Stimulated activated CD4-positive, alpha-beta T cell treated with anti-CD3 and anti-CD28 coated beads, Interleukin-12 subunit alpha, Interleukin-12 subunit beta, amount 100 ng/mL, for 48 hours (primary cell): ENCODE data around the gene ARFGAP3.
A peak's percentile ranks its signal among the peaks of the same experiment; 100 is the strongest.

Experiments used
- DNase-seq, 3 donors: peaks; one replicate each; pipeline ENCODE4 v3.0.0-alpha.2; 2020; ENCODE audit warnings: low read depth in 2 of 3, low spot score in 1 of 3

Gene ARFGAP3

DNA sequence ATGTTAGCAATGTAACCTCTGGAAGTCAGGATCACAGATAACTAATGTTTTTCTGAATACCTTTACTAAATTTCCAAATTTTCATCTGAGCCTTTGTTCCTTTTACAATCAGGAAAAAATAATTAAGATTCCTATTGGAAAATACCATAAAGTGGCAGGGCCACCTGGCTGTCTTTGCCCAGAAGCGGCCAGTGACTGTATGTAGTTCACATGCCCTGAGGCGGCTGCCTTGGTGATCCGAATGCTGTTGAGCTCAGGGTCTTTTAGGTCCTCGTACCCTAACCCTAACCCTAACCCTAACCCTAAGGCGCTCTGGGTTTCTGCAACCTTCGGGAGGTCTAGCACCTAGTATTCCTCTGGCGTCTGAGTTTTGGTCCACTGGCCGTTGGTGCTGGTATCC is 8.5 kb upstream of the ARFGAP3 start:
- DNase-seq: no peak

DNA sequence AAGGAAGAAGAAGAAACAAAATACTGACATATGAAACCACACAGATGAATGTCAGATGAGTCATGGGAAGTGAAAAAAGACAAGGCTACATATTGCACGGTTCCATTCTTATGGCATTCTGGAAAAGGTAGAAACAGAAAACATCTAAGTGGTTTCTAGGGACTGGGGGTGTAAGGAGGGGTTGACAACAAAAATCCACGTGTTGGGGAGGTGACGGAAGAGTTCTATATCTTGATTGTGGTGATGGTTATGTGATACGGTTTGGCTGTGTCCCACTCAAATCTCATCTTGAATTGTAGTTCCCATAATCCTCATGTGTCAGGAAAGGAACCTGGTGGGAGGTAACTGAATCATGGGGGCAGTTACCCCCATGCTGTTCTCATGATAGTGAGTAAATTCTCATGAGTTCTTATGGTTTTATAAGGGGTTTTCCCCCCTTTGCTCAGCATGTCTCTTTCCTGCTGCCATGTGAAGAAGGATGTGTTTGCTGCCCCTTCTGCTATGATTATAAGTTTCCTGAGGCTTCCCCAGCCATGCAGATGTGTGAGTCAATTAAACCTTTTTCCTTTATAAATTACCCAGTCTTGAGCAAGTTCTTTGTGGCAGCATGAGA is 6.4 kb upstream of the ARFGAP3 start:
- DNase-seq: peak; percentile 9 to 52 (median 47)

DNA sequence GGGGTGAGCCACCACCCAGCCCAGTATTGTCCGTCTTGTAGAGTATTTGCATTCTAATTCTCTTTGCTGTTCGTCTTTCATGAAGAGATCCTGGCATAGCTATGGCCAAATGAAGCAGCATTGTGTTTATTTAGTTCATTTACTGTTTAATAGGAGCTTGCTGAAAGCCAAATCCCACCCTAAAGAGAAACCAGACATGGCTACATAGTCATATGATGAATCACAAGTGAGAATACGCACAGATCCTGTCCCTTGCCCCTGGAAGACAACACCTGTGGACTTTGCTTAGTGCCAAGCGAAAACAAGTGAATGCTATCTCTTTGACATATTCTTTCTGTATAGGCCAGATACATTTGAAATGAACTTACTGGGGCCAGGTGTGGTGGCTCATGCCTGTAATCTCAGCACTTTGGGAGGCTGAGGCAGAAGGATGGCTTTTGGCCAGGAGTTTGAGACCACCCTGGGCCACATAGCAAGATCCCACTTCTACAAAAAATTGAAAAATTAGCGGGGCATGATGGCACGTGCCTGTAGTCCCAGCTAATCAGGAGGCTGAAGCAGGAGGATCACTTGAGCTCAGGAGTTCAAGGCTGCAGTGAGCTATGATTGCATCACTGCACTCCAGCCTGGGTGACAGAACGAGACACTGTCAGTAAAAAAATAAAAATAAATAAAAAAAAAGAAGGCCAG is 5.1 kb upstream of the ARFGAP3 start:
- DNase-seq: no peak

DNA sequence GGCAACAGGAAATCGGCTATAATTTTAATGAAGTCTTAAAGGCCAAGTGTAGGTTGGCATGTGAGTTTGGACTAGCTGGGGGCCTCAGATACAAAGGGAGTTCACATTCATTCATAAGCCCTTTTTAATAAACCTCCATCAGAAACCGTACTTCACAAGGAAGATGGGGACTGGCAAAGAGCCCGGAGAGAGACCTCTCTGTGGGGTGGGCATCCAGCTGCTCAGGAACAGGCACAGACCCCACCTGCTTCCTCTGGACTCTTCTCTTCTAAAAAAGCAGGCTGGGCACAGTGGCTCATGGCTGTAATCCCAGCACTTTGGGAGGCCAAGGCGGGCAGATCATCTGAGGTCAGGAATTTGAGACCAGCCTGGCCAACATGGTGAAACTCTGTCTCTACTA is 3.9 kb upstream of the ARFGAP3 start:
- no peak for DNase-seq

DNA sequence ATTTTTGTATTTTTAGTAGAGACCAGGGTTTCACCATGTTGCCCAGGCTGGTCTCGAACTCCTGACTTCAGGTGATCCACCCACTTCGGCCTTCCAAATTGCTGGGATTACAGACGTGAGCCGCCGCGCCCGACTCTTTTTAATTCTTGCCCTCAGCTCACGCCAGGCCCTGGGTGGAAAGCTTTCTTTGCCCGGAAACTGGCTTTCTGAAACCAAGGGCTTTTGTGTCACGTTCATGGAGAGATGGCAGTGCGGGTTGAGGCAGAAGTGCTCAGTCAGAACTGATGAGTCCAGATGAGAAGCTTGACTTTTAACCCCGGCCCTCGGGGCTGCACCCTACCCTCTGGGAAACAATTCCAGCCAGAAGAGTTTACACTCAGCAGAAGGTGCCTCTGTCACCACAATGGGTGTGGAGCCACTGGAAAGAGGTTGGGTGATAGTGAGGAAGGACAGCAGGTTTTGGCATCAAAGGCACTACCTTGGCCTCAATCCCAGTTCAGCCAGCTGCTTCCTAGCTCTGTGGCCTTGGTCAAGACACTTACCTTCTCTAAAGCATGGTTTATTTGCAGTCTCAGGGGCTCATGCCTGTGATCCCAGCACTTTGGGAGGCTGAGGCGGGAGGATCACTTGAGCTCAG is 890 bp upstream of the ARFGAP3 start:
- DNase-seq: no peak

DNA sequence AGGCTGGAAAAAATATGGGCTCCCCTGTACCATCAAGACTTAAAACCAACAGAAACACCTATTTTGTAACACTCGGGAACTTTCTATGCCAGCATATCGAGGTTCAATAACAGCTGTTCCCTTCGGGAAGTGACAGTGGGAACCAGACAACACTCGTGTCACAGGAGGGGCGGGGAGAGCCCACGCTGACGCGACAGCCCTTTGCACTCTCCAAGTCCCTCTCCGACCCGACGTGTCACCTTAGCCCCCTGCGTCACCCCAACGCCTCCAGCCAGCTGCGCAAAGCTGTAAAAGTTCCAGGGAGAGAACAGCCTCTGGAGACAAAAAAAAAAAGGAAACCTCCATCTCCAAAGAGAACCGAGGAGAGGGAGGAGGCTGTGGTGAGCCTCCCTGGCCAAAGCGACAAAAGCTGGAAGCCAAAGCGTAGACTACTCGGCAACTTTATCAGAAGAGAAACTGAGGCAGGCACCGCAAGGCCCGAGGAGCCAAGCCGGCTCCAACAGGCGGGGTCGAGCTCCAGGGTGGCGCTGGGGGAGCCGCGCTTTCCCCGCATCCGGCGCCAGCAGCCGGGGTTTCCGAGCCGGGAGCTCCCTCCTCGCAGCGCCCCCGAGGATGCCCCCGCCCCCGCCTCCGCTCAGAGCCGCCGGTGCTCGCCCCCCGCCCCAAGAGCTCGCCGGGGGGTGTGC is 751 bp downstream of the ARFGAP3 start:
- peak; percentile 14 to 46 (median 26) for DNase-seq

DNA sequence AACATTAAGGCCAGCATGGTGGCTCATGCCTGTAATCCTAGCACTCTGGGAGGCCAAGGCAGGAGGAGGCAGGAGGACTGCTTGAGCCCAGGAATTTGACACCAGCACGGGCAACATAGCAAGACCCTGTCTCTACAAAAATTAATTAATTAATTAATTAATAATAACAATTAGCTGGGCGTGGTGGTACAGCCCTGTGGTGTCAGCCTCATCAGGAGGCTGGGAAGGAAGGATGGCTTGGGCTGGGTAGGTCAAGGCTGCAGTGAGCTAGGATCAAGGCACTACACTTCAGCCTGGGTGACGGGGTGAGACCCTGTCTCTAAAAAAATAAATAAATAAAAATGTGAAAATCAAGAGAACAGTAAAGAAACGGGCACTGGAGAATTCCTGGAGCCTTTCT is 1.4 kb downstream of the ARFGAP3 start:
- DNase-seq: no peak

DNA sequence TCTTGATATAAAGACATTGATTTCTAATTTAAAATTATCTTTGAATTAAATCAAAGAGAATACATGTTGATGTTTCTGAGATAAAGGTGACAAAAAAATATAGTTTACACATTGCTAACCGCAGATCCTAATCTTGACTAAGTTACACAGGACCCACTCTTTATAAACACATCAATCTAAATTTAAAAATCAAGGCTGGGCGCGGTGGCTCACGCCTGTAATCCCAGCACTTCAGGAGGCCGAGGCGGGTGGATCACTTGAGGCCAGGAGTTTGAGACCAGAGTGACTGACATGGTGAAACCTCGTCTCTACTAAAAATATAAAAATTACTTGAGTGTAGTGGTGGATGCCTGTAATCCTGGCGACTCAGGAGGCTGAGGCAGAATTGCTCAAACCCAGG is 1.9 kb downstream of the ARFGAP3 start:
- DNase-seq: no peak

DNA sequence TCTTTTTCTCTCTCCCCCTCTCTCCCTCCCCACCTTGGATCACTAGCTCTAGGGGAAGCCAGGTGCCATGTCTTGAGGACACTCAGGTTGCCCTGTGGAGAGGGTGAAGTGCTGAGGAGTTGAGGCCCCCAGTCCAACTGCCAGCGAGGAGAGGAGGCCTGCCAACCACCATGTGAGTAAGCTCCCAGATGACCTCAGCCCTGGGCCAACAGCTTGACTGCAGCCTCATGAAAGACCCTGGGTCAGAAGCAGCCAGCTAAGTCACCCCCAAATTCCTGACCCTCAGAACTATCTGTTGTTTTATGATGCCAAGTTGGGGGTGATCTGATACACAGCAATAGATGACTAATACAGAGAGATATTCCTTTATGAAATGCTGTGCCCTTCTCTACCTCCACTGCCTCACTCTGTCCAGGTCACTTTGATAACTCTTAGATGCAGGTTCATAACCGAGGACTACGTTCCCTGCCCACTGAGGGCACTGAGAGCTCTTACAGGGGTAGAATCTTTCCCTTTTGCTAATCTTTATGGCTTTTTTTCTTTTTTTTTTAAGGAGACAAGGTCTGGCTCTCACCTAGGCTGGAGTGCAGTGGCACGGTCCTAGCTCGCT is 8.0 kb downstream of the ARFGAP3 start:
- no peak for DNase-seq

DNA sequence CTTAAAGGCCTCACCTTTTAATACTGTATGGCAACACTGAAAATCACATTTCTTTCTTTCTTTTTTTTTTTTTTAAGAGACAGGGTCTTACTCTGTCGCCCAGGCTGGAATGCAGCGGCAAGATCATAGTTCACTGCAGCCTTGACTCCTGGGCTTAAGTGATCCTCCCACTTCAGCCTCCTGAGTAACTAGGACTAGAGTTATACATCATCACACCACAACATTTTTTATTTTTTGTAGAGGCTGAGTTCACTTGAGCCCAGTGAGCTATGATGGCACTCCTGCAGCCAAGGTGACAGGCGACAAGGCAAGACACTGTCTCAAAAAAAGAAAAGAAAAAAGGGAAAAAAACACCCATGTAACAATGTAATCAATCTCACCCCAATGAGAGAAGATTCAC is 10.0 kb downstream of the ARFGAP3 start:
- DNase-seq: no peak

DNA sequence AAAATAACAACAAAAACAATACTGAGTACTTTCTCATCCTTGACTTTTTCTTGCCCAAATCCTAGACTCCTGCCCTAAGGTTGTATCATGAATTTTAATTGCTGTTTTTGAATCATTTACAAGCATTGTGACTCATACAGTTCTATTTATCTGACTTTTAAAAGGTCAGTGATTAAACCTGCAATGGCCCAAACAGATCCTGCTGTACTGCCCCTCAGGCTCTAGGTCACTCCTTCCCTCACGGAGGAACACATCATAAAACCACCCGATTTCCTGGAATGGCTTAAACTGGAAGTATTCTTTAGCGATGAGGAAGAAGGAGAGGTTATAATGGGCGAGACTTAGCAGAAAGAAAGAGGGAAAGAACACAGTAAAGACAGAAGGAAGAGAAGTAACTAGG is 12.3 kb downstream of the ARFGAP3 start:
- DNase-seq: no peak

DNA sequence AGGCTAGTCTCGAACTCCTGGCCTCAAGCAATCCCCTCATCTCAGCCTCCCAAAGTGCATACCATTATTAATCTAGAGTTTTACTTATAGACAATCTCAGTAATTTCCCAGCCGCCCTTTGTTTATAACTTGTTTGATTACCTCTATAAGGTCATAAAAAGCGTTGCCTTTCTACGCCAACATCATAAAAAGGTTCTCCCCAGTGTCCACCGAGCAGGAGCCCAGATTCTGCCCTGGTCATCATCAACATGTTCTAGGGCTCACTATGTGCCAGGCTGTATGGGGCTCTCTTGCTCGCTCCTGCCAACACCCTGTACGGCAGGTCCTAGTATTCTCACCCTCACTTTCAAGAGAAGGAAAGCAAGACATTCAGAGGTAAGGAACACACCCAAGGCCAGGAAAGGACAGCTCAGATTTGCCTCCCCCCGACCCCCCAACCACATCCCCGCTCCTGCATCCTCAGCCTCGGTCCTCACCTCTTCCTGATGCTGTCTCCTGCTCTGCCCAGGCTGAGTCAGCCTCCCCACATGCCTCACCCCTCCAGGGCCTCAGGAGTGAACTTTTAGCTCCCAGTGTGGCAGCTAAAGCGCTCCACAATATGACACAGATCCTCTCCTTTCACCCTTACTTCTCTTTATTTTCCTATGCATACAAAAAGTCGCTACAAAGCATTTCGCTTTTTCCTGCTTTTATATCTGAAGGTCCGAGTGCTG is 14.3 kb downstream of the ARFGAP3 start:
- DNase-seq: no peak

DNA sequence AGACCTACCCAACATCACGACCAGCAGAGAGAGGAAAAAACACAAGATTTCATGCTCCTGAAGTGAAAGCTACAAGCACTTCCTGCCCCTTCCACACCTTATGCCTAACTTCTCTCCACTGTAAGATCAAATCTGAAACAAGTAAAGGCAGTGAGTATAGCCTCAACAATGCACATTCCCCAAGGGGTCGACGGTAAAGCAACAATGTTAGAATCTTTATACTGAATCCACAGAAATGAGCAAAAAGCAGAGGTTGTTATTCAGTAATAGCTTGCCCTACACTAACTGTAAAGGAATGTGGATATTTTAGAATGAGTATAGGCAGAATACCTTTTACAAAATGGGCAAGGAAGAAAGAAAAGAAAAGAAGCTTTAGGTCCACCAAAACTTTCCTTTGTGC is 15.6 kb downstream of the ARFGAP3 start:
- no peak for DNase-seq

DNA sequence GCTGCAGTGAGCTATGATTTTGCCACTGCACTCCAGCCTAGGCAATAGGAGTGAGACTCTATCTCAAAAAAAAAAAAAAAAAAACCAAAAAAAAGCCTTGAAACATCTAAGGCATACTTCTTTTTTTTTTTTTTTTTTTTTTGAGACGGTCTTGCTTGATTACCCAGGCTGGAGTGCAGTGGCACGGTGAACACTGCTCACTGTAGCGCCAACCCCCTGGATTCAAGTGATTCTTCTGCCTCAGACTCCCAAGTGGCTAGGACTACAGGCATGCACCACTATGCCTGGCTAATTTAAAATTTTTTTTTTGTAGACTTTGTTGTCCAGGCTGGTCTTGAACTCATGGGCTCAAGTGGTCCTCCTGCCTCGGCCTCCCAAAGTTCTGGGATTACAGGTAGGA is 19.5 kb downstream of the ARFGAP3 start:
- no peak for DNase-seq

DNA sequence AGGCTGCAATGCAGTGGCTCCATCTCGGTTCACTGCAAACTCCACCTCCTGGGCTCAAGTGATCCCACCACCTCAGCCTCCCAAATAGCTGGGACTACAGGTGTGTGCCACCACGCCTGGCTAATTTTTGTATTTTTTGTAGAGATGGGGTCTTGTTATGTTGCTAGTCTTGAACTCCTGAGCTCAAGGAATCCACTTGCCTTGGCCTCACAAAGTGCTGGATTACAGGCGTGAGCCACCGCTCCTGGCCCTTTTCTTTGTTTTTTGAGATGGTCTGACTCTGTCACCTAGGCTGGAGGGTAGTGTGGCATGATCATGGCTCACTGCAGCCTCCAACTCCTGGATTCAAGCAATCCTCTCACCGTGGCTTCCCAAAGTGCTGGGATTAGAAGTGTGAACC is 21.0 kb downstream of the ARFGAP3 start:
- DNase-seq: no peak

DNA sequence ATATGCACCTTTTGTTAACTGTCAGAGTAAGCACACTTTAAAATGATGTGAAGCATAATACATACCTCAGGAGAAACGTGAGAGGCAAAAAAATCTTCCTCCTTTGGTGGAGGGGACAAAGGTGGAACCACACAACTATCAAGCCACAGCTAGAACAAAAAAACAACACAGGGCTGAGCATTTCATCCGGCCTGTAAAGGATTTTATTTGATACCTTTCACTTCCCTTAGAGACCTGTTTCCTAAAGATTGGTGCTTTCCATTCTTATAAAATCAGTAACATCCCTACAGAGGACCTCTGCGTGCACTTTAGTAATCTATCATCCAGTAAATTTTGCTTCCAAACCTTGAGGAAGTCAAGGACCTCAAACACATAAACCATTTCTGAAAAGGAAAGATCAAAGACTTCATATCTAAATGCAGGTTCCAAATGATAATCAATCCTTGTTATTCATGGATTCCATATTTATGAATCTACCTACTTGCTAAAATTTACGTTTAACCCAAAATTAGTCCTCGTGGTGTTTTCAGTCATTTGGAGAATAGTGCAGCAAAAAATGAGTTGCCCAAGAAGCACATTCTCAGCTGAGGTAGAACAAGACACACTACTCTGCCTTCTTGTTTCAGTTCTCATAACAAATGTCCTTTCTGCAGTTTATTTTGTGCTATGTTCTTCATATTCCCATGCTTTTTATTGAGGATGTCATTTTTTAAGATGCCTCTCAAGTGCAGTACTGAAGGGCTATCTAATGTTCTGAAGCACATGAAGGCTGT is 22.7 kb downstream of the ARFGAP3 start:
- DNase-seq: no peak

DNA sequence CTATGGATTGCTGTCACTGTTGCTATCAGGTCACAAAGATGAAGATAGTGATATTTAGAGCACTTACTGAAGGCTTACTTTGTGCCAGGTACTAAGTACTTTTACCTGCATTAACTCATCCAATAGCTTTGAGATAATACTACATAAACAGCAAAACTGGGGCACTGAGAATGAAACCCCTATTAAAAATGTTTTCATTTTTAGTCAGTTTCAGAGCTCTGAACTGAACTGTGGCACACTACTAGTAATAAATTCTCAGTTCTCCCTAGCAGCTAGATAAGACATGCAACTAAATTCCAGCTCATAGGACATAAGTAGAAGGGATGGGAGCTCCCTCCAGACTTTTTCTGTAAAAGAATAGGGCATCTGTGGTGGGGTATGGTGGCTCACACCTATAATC is 24.0 kb downstream of the ARFGAP3 start:
- no peak for DNase-seq

DNA sequence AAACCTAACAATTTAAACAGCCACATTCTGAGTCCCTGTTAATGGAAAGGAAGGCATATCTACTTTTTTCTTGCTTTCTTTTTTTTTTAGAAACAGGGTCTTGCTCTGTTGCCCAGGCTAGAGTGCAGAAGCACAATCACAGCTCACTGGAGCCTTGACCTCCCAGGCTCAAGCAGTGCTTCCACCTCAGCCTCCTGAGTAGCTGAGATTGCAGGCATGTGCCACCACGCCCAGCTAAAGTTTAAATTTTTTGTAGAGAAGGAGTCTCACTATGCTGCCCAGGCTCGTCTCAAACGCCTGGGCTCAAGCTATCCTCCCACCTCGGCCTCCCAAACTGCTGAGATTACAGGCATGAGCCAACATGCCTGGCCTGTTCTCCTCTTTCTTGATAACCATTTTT is 25.4 kb downstream of the ARFGAP3 start:
- DNase-seq: no peak

DNA sequence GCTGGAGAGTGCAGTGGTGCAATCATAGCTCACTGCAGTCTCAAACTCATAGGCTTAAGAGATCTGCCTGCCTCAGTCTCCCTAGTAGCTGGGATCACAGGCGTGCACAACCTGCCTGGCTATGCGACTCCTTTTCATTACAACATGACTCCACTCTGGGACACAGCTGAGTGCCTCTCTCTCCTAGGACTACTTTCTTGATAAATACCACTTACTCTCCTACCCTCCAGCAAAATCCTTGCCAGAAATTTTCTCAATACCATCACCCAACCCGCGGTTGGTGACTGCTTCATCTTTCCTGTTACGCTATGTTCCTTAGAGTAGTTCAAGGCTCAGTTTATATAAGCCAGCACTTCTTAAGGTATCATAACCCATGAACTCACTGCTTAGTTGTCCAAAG is 26.9 kb downstream of the ARFGAP3 start:
- DNase-seq: no peak

DNA sequence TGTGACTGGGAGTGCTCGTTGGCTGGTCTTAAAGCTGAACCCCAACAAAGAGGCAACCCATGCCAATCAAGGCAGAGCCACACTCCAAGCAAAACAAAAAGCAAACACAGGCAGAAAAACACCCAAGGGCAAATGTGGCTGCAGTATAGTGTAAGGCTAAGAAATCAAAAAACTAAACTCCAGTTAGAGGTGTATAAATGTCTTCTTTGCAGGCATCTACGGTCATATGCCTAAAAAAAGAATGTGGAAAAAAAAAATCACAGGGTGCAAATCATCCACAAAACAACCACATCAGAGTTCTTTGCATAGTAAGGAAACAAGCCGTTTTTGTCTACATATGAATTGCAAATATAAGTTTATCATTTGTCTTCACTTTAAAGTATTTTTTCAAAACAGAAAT is 27.8 kb downstream of the ARFGAP3 start:
- DNase-seq: no peak
